GM18861 (cell line): Measurements from ENCODE around the gene INPP5A.

Experiments used
- ATAC-seq: cut with Tn5 transposase; IDR thresholded peaks from one replicate; pipeline ENCODE4 v1.9.1; 2021; ENCODE audit not compliant: unreplicated experiment

INPP5A gene

GRCh38 chr10:132826524-132827422 lies 289.2 kb downstream of the INPP5A start:
- ATAC-seq, result no peak

- no peak for ATAC-seq
Measured at GRCh38 chr10:132827423-132827789, 289.8 kb downstream of the INPP5A start.

DNA sequence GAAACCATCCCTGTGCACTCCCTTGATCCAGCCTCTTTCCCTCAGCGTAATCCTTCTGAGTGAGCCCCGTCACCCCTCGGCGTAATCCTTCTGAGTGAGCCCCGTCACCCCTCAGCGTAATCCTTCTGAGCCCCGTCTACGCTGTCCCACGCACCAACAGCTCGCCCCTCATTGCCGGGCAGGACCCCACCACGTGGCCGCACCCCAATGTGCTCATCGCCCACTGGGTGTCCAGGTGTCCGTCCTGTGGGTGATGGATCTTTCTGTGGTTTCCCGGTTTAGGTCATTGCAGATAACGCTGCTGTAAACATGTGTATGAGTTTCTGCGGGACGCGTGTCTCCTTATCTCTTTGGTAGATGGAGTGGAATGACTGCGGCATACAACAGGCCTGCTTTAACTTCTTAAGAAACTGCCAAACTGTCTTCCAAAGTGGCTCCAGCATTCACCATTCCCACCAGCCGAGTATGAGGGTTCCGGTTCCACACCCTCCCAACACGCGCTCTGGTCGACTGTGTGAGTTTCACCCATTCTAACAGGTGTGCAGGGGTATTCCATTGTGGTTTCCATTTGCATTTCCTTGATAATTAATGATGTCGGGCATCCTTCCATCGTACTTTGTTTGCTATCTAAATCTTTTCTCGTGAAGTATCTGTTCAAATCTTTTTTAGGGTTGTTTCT lies 290.4 kb downstream of the INPP5A start:
- no peak for ATAC-seq

- ATAC-seq, result no peak
Measured at GRCh38 chr10:132828681-132829080, 291.1 kb downstream of the INPP5A start.

GRCh38 chr10:132829403-132829802 lies 291.8 kb downstream of the INPP5A start:
- ATAC-seq, result no peak

DNA sequence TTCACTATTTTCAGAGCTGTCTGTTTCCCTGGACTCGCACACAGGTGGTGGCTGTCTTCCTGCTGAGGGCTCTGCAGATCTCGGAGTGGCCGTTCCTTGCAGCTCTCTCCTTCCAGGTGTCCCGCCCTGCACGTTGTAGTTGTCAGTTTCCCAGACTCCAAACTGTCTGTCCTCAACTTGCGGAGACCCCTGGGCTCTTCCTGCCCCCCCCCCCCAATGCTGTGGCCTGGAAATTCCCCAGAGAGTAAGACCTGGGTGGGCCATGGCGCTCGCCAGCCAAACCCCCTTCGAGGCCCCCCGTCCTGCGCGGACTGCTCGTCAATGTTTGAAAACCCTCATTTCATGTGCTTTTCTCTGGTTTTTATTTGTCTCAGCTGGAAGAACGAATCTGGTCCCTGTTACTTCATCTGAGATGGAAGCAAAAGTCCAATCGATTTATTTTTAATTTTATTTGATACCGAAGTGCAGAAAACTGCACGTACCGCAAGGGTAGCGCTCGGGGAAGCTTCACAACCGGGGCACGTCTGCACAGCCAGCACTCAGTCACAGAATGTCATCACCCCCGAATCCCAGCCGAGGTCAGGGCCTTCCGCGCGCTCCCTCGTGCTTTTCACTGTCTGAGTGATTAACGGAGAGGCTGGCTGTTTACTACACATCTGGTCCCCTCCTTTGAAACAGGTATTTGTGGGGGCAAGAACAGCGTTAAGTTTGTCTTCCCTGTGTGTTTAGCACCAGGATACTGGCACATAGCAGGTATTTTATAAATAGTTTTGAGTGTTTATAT lies 294.8 kb downstream of the INPP5A start:
- no peak for ATAC-seq
